Endothelial cell of umbilical vein (primary cell): ENCODE data around the gene KCNK15.

Source experiments
- CTCF ChIP-seq, 2 donors: IDR thresholded peaks; 1 replicate in 1 of 2; 2 replicates in 1 of 2; pipeline ENCODE4 v1.5.1; 2011; ENCODE audit warnings: low read length in 2 of 2, mild to moderate bottlenecking in 2 of 2, moderate library complexity in 2 of 2, control low read depth in 1 of 2, inconsistent platforms in 1 of 2, low read depth in 1 of 2; ENCODE audit not compliant: insufficient read depth in 1 of 2; ENCODE audit errors: extremely low read depth in 1 of 2
- POLR2A ChIP-seq: IDR thresholded peaks from 2 replicates; pipeline ENCODE4 v1.6.1; 2012; ENCODE audit warnings: low read depth, mild to moderate bottlenecking, control low read depth, low read length

GRCh38 chr20:44752099-44752931 is 6.7 kb downstream of the KCNK15 start:
- TF ChIP-seq CTCF (IDR thresholded peaks at IDR 0.05; ENCODE audit: extremely low read depth in 1 of 2, insufficient read depth in 1 of 2, low read depth in 1 of 2, low read length in 2 of 2) (no peak), POLR2A (no peak)
